Measurements from ENCODE around the gene FNBP1. TPM values are rescaled to one million over a fixed set of nuclear protein-coding genes. Genes with fewer than 3 reads are reported as not detected.

Gene FNBP1
- total RNA-seq, 1 experiment from 2014 or later = 36.5 TPM

DNA sequence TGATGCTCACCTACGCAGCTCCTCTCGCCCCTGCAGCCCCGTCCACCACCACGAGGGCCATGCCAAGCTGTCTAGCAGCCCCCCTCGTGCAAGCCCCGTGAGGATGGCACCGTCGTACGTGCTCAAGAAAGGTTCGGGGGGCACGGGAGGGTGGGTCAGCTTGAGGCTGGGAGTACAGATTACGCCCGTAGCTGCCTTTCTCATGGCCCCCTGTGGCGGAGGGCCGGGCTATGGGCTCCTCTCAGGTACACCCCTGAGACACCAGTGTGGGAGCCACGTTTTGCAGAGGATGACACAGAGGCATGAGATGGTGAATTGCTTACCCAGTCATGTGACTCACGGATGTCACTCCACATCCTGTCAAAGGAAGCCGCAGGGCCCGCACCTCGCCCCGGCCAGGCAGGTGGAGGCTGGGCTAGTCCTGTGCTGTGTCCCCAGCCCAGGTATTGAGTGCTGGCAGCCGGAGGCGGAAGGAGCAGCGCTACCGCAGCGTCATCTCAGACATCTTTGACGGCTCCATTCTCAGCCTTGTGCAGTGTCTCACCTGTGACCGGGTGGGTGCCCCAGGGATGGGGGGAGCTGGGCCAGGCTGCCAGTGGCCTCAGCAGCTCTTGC lies 174.0 kb downstream of the FNBP1 start:
- Histone ChIP-seq H3K9ac (ENCODE audit: extremely low read depth, insufficient read length, low read length) (no peak overlapping the region), H3K18ac (ENCODE audit: insufficient read length, low read depth, low read length) (no peak overlapping the region), H2BK20ac (ENCODE audit: low read depth, low read length, poor library complexity, severe bottlenecking) (no peak overlapping the region), H4K91ac (ENCODE audit: insufficient read length, low read depth, low read length) (no peak overlapping the region), H3T11ph (ENCODE audit: low read length) (no peak overlapping the region), H3K27ac (ENCODE audit: insufficient read length, low read depth, low read length) (no peak overlapping the region), H3K56ac (ENCODE audit: insufficient read length, low read depth, low read length) (no peak overlapping the region), H2AFZ (ENCODE audit: low read length) (no peak overlapping the region), H3K4ac (ENCODE audit: low read depth, low read length) (no peak overlapping the region), H3K4me1 (ENCODE audit: insufficient read depth, low read length) (no peaks in the 10 kb centered on the region), H3K27me3 (ENCODE audit: insufficient read depth, low read length) (no peaks in the 10 kb centered on the region), H3K9me3 (ENCODE audit: control insufficient read depth, low read depth, low read length) (no peaks in the 10 kb centered on the region), H3K79me2 (ENCODE audit: insufficient read depth, low read length) (no peaks in the 10 kb centered on the region), H2BK5ac (ENCODE audit: insufficient read length, low read length) (no peak overlapping the region), H2BK12ac (ENCODE audit: insufficient read length, low read depth, low read length) (no peak overlapping the region), H4K8ac (replicated peaks; ENCODE audit: insufficient read length, low read depth, low read length) (no peak overlapping the region), H3K23ac (ENCODE audit: insufficient read length, low read depth, low read length) (no peak overlapping the region), H3K4me2 (ENCODE audit: insufficient read depth, insufficient read length, low read length) (no peak overlapping the region), H4K20me1 (ENCODE audit: control insufficient read depth, insufficient read depth, insufficient read length) (no peaks in the 10 kb centered on the region), H4K5ac (ENCODE audit: insufficient read length, low read depth, low read length) (no peak overlapping the region), H3K79me1 (ENCODE audit: insufficient read depth, low read depth, low read length, poor library complexity, severe bottlenecking) (no peaks in the 10 kb centered on the region), H2BK120ac (ENCODE audit: low read depth, low read length, poor library complexity, severe bottlenecking) (no peak overlapping the region), H3K23me2 (ENCODE audit: insufficient read length, low read depth, low read length, poor library complexity, severe bottlenecking) (no peaks in the 10 kb centered on the region), H2BK15ac (ENCODE audit: low read depth, low read length) (no peak overlapping the region), H3K14ac (ENCODE audit: insufficient read depth, low read length) (no peak overlapping the region), H2AK5ac (ENCODE audit: insufficient read length, low read length) (no peak overlapping the region)
- no peak overlapping the region for H3K4me3 Mint-ChIP-seq
- no peaks in the 10 kb centered on the region for H3K27me3 Mint-ChIP-seq (ENCODE audit: low read depth)
- no CpG with 5 or more reads among the region's 28 CpGs for WGBS (ENCODE audit: extremely low coverage, insufficient read length, low lambda C conversion rate)
- TF ChIP-seq, protein P1, sequence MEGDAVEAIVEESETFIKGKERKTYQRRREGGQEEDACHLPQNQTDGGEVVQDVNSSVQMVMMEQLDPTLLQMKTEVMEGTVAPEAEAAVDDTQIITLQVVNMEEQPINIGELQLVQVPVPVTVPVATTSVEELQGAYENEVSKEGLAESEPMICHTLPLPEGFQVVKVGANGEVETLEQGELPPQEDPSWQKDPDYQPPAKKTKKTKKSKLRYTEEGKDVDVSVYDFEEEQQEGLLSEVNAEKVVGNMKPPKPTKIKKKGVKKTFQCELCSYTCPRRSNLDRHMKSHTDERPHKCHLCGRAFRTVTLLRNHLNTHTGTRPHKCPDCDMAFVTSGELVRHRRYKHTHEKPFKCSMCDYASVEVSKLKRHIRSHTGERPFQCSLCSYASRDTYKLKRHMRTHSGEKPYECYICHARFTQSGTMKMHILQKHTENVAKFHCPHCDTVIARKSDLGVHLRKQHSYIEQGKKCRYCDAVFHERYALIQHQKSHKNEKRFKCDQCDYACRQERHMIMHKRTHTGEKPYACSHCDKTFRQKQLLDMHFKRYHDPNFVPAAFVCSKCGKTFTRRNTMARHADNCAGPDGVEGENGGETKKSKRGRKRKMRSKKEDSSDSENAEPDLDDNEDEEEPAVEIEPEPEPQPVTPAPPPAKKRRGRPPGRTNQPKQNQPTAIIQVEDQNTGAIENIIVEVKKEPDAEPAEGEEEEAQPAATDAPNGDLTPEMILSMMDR (conservative IDR thresholded peaks at IDR 0.05) = no peak
- H3K36me3 Mint-ChIP-seq (ENCODE audit: insufficient read depth in 1 of 3, low read depth in 3 of 3) = peaks cover 2 to 21% (median 14%) of the 10 kb centered on the region in 3 experiments; a peak in 6 of 7 replicates
- H3K9me3 Mint-ChIP-seq = no peaks in the 10 kb centered on the region
- H3K27ac Mint-ChIP-seq = no peak overlapping the region
- H3K4me1 Mint-ChIP-seq = 0 out of 4 replicates have a peak, but pooled peaks cover 0 to 2% of the 10 kb centered on the region in 2 experiments
- DNase-seq = peak; percentile 33
